Epidermal melanocyte (primary cell): ENCODE data around the gene OSBPL2.

Experiments used
- DNase-seq: peaks from one replicate; pipeline ENCODE4 v3.0.0; 2011; ENCODE audit warnings: low spot score; ENCODE audit not compliant: insufficient read length

The OSBPL2 gene

DNA sequence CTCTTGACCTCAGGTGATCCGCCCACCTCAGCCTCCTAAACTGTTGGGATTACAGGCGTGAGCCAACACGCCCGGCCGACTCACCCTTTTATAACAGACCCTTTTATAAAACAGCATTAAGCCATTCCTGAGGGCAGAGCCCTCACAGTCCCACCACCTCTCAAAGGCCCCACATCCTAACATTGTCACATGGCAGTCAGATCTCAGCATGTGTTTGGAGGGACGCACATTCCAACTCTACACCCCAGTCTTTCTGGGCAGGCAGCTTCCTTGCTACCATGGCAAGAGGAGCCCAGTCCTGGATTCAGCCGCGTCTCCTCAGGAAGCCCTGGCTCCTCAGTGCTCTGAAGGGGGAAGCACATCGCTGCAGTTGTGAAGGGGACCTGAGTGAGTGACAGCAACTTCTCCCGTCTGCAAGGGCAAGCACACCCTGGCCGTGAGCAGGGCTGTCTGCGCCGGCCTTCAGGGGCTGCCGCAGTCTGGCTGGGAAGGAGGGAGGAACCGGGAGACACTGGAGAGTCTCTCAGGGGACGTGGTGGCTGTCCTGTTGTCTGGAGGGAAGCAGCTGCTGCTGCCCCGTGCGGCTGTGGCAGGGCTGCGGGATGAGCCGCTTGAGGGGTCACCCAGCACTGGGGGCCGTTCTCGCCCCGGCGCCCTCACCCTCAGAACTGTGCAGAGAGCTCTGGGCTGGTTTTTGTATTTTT lies 15.9 kb downstream of the OSBPL2 start:
- no peak for DNase-seq

DNA sequence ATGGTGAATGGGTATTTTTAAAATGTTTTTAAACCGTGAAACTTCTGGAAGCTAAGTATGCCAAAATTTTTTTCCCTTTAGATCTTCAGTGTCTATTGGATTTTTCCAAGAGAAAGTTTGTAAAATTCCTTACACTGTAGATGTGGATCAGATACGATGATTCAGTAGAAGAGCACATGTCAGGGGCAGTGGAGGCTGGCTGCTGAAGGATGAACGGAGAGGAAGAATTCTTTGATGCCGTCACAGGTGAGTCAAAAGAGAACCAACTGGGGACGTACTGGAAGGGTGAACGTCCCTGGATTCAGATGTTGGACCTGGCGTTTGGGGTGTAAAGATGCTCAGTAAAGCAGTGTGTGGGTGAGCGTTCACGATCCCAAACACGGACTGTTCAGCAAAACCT lies 17.7 kb downstream of the OSBPL2 start:
- DNase-seq = no peak

DNA sequence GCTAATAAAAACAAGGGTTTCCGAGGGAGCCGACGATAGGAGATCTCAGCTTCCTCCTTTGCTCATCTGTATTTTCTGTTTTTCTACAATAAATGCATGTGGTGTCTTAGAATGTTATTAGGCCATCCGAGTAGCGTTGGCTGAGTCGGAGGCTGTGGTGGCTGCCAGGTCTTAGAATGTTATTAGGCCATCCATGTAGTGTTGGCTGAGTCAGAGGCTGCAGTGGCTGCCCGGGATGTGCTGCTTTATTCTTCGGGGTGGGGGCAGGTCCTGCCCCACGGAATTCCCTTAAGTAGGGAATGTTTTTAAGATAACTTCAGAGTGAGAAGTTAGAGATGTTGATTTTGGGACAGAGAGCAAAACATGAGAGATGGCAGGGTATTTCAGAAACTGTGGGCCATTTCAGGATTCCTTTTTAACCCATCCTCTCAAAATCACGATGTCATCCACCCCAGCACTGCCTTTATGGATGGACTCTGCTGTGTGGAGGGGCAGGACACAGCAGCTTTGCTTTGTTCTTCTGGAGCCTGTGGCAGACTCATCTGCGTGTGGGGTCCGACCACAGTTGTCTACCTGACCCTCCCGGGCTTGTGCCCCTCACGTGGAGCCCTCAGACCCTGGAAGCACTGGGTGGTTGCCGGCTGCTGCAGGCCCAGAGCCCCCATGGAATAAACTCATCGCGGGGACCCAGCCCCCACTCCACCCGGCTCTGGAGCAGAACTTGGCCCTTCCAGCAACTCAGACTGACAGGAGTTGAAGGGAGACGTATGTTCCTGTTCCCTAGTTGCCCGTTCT lies 20.4 kb downstream of the OSBPL2 start:
- DNase-seq = no peak

DNA sequence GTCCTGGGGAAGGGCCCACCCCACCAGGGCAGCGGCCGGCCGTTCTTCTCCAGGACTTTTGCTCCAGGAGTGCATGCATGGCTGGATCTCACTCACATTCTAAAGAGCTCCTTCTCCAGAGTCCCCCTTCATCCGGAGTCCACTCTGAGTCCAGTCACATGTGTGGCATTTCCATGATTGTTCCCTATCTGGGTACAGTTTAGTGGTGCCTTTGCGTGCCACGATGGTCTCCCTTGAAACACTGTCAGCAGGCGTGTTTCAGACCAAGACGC lies 20.9 kb downstream of the OSBPL2 start:
- DNase-seq = no peak

- no peak for DNase-seq
Measured at GRCh38 chr20:62262064-62262463, 23.7 kb downstream of the OSBPL2 start.

DNA sequence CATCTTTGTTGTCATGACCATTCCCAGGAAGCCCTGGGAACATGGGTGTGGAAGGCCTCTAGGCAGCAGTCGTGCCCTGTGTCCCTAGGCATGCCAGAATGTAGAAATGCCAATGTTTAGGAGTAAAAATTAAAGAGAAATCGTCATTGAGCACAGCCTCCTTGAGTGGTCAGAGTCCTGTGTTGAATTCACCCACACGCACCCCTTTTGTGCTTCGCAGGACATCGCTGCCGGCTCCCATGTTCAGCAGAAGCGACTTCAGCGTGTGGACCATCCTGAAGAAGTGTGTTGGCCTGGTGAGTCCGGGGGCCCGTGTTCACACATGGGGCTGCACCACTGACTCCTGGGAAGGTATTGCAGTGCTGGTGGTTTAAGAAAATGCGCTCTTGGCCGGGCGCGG lies 25.1 kb downstream of the OSBPL2 start:
- DNase-seq = no peak

DNA sequence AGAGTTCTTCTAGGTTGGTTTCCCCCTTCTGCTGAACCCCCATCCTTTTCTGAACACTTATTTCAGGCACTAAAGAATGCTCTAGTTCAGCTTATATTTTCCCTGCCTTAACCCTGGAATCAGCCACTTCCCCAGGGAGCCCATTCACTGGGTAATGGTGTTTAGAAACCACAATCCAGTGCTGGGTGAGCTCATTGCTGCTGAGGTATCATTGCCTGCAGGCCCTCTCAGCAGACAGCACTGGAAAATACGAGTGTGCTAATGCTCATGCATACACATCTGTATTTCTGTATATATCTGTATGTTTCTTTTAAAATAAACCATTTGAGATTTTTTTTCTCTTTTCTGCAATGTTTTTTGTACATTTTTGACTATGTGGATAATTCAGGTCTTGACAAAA lies 27.0 kb downstream of the OSBPL2 start:
- DNase-seq = no peak

DNA sequence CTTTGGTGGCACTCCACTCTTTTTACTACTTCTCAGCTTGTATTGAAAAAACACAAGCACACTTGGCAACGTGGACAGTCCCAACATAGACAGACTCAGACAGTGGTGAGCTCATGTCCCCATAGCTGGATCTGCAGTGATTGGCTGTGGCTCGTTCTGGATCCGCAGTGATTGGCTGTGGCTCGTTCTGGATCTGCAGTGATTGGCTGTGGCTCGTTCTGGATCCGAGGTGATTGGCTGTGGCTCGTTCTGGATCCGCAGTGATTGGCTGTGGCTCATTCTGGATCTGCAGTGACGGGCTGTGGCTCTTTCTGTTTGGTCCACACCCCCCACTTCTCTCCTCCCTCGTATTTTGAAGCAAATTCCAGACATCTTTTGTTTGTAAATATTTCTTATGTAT lies 28.0 kb downstream of the OSBPL2 start:
- DNase-seq = no peak

- DNase-seq = no peak
Measured at GRCh38 chr20:62266851-62267250, 28.5 kb downstream of the OSBPL2 start.

GRCh38 chr20:62267543-62267942 lies 29.2 kb downstream of the OSBPL2 start:
- no peak for DNase-seq

GRCh38 chr20:62268228-62268900 lies 30.0 kb downstream of the OSBPL2 start:
- DNase-seq = no peak

DNA sequence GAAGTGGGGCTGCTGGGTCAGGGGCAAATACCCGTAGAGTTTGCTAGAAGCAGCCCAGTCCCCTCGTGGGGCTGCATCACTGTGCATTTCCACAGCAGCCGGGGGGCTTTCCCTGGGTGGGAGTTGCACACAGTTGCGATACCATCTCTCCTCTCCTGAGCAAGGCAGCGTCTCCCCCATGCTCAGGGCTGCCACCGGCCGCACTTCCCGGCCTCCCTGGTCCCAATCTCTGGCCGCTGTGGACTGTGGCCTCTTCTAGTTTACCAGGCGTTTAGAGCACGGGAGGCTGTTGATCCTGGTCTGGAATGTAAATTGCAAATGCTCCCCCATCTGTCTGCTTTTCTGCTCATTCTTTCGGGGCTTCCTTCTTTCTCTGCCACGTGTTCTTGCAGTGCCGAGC lies 31.1 kb downstream of the OSBPL2 start:
- DNase-seq = no peak

GRCh38 chr20:62269871-62270270 lies 31.6 kb downstream of the OSBPL2 start:
- no peak for DNase-seq

GRCh38 chr20:62272200-62272599 lies 33.9 kb downstream of the OSBPL2 start:
- DNase-seq = no peak

- no peak for DNase-seq
Measured at GRCh38 chr20:62273416-62273815, 35.1 kb downstream of the OSBPL2 start.

GRCh38 chr20:62274332-62274950 lies 36.1 kb downstream of the OSBPL2 start:
- DNase-seq = no peak

- DNase-seq = no peak
Measured at GRCh38 chr20:62275219-62275618, 36.9 kb downstream of the OSBPL2 start.

DNA sequence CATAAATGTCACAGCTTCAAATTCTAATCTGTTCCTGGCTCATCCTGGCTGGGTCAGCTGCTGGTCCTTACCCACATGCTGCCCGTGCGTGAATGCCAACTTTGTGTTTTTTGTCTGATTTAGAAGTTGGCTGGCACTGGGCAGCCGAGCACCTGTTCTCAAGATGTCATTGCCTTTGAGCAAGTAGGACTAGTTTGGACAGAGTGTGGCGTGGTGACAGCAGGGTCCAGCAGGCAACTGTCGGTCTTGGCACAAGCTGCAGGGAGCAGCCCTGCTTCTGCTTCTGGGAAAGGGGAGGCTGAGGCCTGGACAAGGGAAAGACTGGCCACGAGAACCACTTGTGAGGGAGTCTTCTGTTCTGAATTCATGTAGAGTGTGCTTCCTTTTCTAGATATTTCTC lies 38.1 kb downstream of the OSBPL2 start:
- no peak for DNase-seq

GRCh38 chr20:62277253-62277652 lies 38.9 kb downstream of the OSBPL2 start:
- DNase-seq = no peak

DNA sequence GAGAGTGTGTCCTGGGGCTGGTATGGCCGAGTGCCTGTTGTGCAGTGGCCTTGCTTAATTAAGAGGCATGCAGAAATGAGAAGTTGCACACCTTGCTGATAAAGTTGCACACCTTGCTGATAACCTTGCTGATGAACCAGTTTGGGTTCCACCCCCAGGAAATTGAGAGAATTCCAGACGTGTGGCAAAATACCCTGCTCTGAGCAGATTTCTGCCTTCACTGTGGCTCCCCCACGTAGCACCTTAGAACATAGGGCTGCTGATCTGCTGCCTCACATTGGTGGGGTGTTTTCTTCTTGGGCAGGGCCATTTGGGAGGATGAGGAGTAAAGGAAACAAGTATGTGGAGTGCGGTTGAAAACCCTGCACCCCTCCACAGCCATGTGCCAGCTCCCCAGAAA lies 42.0 kb downstream of the OSBPL2 start:
- DNase-seq = no peak

DNA sequence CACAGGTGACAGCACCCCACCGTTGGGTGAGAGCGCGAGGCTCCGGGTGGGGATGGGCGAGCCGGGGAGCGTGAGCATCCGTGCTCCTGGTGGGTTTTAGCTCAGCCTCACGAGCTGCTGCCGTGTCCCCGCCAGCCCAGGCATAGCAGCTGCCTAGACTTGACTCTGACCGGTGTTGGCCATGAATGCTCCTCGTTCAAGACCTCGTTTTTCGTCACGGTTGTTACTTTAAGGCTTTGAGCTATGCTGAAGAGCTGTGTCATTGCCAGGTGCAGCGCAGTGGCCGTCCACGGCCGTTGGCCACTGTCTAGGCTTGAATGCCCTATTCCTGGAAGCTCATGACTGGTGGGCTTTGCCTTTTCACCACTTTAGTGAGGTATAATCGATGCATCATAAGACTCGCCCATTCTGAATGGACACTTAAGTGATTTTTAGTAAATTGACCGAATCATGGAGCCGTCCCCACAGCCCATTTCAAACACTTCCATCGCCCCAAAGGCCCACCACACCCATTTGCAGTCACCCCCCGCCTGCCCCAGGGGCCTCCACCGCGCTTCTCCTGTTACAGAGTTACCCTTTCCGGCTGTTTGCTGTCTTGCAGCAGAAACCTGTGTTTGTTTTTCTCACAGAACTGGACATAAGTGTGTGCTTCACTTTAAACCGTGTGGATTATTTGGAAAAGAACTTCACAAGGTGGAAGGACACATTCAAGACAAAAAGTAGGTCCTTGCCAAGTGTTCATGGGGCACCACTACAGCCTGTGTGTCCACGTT lies 43.0 kb downstream of the OSBPL2 start:
- DNase-seq = no peak

DNA sequence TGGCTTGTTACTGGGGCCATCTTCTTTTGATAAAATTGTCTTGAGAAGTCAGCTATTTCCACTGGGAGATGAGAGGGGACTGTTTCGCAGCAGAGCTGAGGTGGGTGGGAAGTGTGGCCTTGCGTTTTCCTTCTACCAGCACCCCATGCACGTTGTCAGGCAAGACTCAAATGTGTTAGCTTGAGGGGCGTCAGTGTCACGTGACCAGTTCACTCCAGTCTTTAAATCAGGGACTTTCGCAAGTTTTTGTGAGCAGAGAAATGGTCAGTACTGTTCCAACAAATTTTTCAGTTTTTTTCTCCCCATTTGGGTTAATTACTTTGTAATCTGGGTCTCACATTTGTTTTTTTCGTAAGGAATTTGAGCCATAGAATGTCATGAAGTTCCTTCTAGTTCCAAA lies 43.8 kb downstream of the OSBPL2 start:
- no peak for DNase-seq
